Hematopoietic multipotent progenitor cell (in vitro differentiated cells): ENCODE data around the gene MAP3K21. TPM values are rescaled to one million over a fixed set of nuclear protein-coding genes. Genes with fewer than 3 reads are reported as not detected.

Experiments used
- DNase-seq, 3 donors: peaks; one replicate each; pipeline ENCODE4 v3.0.0-alpha.2; 2011 to 2015; ENCODE audit warnings: low read depth in 2 of 3, low spot score in 2 of 3
- total RNA-seq: library from RNA; depleted of rRNA; stranded (reverse); fragments of >200 nt; gene quantifications from one replicate; pipeline ENCODE4 v1.2.3, GENCODE V29; 2012

The MAP3K21 gene
- total RNA-seq, 1 donor = 3.0 TPM

DNA sequence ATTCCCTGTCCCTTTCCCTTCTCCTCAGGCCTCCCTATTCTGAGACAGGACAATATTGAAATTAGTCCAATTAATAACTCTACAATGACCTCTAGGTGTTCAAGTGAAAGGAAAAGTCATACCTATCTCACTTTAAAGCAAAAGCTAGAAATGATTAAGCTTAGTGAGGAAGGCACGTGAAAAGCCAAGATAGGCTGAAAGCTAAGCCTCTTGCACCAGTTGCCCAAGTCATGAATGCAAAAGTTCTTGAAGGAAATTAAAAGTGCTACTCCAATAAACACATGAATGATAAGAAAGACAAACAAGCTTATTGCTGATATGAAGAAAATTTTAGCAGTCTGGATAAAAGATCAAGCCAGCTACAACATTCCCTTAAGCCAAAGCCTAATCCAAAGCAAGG is 3.8 kb upstream of the MAP3K21 start:
- DNase-seq = no peak

DNA sequence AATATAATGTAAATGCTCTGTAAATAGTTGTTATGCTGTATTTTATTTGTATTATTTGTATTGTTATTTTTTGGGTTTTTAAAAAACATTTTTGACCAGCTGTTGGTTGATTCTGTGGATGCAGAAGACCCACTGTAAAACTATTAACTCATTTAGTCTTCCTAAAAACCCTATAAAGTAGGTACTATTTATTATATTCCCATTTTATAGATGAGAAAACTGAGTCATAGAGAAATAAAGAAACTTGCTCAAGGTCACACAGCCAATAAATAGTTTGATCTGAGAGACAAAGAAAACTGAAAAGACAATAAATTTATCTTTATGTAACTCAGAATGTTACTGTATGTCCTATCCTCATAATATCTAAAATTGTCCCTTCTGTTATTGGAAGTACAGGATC is 1.2 kb upstream of the MAP3K21 start:
- no peak for DNase-seq

DNA sequence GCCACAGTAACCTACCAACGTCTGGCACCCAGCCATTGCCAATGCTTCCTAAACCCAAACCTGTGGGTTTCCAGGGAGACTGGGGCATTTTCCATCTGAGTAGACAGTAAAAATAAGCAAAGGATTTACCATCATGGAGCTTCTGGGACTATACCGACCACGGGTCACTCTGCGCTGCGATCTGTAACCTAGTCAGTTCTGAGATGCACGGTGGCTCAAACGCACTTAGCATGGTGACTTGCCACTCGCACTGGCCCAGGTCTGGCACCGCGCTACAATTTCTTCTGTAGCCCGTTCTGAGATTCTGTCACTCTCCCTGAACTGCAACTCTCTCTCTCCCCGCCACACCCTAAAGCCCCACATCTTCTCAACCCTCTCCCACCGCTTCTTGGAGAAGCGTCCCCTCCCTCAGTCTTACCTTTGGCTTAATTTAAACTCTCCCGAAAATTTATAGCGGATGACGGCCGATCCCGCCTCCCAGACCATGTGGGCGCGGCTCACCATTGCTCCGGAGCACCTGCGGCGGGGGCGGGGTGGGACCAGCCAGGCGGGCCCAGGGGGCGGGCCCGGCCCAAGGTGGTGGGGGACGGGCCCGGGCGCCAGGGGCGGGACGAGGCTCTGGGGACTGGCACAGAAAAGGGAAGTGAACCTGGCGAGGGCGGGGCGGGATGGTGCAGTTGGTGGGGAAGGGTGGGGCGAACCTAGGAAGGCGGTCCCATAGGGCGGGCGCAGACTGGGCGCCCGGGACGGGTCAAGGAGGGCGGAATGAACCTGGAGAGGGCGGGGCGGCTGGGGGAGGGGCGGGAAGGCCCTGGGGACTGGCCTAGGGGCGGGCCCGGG is 493 bp upstream of the MAP3K21 start:
- DNase-seq = peak; percentile 64 to 96 (median 95)

- peak; percentile 16 to 32 (median 18) for DNase-seq
Measured at GRCh38 chr1:233328142-233328921, 808 bp downstream of the MAP3K21 start.

DNA sequence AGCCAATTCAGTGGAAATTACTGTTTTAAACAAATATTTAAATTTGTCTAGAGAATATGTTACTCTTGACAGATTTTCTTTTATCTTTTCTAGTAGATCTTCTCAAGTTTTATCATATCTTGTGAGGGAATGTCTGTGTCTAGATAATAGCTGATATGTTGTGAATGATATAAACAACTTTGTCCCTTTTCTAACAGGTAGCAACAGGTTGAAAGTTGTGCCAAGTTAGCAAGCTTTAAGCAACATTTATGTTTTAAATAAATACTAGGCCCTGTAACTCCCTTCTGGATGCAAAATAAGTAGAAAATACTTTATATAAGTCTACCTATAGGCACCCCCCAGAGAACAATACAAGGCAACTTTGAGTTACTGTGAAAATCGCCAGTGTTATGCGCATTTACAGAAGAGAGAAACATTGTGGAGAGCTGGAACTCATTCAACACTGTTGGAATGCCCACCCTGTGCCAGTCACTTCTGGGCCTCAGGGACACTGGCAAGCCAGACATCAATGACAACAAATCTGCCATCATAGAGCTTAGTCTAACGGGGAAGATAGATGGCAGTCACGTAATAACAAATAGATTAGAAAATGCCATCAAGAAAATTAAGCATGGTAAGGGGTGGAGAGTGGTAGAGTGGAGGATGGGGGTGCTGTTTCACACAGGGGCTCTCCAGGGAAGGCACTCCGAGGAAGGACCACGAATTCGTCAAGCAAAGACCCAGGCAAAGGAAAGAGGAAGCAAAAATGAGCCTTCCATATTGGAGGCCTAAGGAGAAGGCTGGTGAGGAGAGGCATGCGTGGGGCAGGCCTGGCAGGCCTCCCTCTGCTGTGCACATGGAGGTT is 4.4 kb downstream of the MAP3K21 start:
- no peak for DNase-seq

GRCh38 chr1:233333086-233333485 is 5.6 kb downstream of the MAP3K21 start:
- no peak for DNase-seq

DNA sequence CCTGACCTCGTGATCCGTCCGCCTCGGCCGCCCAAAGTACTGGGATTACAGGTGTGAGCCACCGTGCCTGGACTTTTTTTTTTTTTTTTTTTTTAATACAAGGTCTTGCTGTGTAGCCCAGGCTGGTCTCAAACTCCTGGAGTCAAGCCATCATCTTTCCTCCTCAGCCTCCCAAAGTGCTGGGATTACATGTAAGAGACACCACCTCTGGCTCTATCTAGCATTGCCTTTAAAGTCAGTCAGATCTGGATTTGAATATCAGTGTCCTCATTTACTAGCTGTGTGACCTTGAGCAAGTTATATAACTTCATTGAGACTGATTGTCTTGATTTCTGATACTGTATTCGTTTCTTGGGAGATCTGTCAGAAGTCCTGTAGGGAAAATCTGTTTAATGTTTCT is 6.6 kb downstream of the MAP3K21 start:
- no peak for DNase-seq

DNA sequence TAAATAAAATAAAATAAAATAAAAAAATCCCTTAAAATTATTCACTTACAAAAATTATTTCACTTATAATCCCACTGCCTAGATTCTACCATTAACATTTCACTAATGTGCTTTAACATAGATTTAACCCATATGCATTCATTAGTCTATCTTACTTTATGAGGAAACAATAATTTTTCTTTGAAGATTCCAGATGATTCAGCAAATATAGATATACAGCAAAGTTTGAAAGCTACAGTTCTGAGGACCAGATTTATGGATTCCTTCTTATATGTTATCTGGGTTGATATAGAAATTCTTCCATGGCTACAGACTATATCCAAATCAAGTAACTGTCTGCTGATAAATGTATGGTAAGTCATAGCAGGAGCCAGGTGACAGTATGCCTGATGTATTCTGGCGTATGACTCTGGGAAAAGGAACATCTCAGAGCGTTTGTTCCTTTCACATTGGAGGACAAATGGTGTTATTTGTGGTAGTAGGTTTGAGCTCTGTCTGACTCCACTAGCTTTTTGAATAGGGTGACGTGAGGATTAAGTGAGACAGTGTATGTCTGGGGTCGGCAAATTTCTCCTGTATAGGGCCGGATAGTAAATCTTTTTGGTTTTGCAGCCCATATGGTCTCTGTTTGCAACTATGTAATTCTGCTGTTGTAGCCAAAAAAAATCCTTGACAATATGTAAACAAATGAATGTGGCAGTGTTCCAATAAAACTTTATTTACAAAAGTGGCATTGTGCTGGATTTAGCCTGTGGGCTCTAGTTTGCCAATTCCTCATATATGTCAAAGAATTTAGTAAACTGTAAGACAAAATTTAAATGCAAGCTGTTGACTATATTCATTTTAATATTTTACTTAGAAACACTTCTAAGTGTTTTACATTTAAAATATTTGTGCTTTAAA is 9.3 kb downstream of the MAP3K21 start:
- DNase-seq = no peak

GRCh38 chr1:233337505-233337904 is 10.0 kb downstream of the MAP3K21 start:
- DNase-seq = no peak

DNA sequence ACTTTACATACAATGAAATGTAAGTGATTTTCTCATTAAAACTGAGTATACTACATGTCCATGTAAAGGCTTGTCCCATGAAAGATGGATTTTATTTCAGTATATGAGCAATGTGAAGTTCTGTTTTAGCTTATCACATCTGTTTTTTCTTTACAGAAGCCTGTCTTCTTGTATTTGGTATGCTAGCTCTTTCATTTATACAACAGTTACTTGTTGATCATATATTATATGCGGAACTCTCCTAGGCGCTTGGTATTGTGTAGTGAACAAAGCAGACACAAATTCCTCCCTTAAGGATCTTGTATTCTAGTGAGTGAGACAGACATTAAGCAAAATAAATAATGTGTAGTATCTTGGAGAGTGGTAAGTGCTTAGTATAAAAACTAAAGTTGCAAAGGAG is 10.6 kb downstream of the MAP3K21 start:
- DNase-seq = no peak

GRCh38 chr1:233340031-233340555 is 12.6 kb downstream of the MAP3K21 start:
- DNase-seq = no peak

GRCh38 chr1:233340966-233341516 is 13.5 kb downstream of the MAP3K21 start:
- peak in 2 of 3 donors; percentile 3 to 24 for DNase-seq

- no peak for DNase-seq
Measured at GRCh38 chr1:233342086-233342485, 14.6 kb downstream of the MAP3K21 start.

- no peak for DNase-seq
Measured at GRCh38 chr1:233343262-233343661, 15.7 kb downstream of the MAP3K21 start.

DNA sequence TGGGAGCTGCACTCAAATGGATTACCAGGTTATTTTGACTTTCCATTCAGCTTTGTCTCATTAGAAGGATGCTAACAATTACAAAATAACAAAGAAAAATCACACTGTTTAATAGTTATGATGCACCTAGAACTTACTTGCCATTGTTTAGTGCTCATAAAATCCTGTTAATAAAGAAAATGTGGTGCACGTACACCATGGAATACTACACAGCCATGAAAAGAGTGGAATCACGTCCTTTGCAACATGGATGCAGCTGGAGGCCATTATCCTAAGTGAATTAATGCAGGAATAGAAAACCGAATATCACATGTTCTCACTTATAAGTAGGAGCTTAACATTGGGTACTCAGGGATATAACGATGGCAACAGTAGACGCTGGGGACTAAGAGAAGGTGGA is 19.8 kb downstream of the MAP3K21 start:
- no peak for DNase-seq

GRCh38 chr1:233349137-233349536 is 21.6 kb downstream of the MAP3K21 start:
- no peak for DNase-seq

DNA sequence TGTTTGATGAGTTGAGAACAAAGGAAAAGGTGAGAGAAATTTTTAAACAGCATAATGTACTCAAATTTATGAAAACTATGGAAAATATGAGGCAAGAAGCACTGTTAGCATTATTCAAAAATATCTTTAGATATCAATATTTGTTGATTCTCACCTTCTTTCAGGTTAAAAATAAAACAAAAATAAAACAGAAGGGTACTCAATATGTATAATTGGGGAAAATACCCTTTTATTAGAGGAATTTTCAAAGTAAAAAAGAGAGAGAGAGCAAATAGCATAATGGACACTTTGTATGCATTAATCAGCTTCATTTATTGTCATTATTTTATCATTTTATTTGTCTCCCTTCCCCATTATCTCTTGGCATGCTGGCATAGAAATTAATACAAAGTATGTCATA is 27.5 kb downstream of the MAP3K21 start:
- DNase-seq = no peak

GRCh38 chr1:233355841-233356704 is 28.5 kb downstream of the MAP3K21 start:
- peak in 2 of 3 donors; percentile 7 to 41 for DNase-seq

GRCh38 chr1:233356705-233356987 is 29.1 kb downstream of the MAP3K21 start:
- no peak for DNase-seq
